Measurements from ENCODE around the gene FBLL1.
"Not testable (repeated sequence)": the region's sequence is repeated elsewhere in the genome, so short reads cannot be mapped to it uniquely, and the experiment has no call there.

The FBLL1 gene

GRCh38 chr5:168531191-168531590 is 2.1 kb downstream of the FBLL1 start:
- no peak overlapping the region for H3K4me3 ChIP-seq (ENCODE audit: insufficient read depth, low read length, poor library complexity, severe bottlenecking)
- no peak overlapping the region for H2AFZ ChIP-seq (ENCODE audit: low read depth, low read length, severe bottlenecking)
- no peaks in the 10 kb centered on the region for H3K27me3 ChIP-seq (ENCODE audit: low read length)
- H3F3A ChIP-seq (ENCODE audit: insufficient read depth): no peaks in the 10 kb centered on the region
- H3K4me2 ChIP-seq (ENCODE audit: low read depth, low read length, poor library complexity, severe bottlenecking): no peak overlapping the region
- H3K9me3 ChIP-seq (ENCODE audit: insufficient read depth, low read length): no peaks in the 10 kb centered on the region
- no peak overlapping the region for H3K27ac ChIP-seq (ENCODE audit: low read depth, low read length)
- H3K9me2 ChIP-seq (replicated peaks; ENCODE audit: insufficient read depth, low read length): no peaks in the 10 kb centered on the region
- H3K36me3 ChIP-seq (ENCODE audit: low read length): no peaks in the 10 kb centered on the region
- no peaks in the 10 kb centered on the region for H3K79me2 ChIP-seq (ENCODE audit: insufficient read depth, low read length)
- no peak overlapping the region for H3K9ac ChIP-seq (ENCODE audit: low read length)
- H4K20me1 ChIP-seq (ENCODE audit: low read depth, low read length): no peaks in the 10 kb centered on the region
- no peak for TF ChIP-seq CTCF (IDR thresholded peaks at IDR 0.05; ENCODE audit: insufficient read depth, low read length, poor library complexity, severe bottlenecking)
- no peak for TF ChIP-seq EZH2phosphoT487 (conservative IDR thresholded peaks at IDR 0.05; ENCODE audit: low read length)

- Histone ChIP-seq H3K4me2 (ENCODE audit: low read depth, low read length, poor library complexity, severe bottlenecking) (no peak overlapping the region), H4K20me1 (ENCODE audit: low read depth, low read length) (no peaks in the 10 kb centered on the region), H3K9ac (ENCODE audit: low read length) (no peak overlapping the region), H3F3A (ENCODE audit: insufficient read depth) (no peaks in the 10 kb centered on the region), H2AFZ (ENCODE audit: low read depth, low read length, severe bottlenecking) (no peak overlapping the region), H3K9me3 (ENCODE audit: insufficient read depth, low read length) (no peaks in the 10 kb centered on the region), H3K27me3 (ENCODE audit: low read length) (no peaks in the 10 kb centered on the region), H3K4me3 (ENCODE audit: insufficient read depth, low read length, poor library complexity, severe bottlenecking) (no peak overlapping the region), H3K36me3 (ENCODE audit: low read length) (no peaks in the 10 kb centered on the region), H3K9me2 (replicated peaks; ENCODE audit: insufficient read depth, low read length) (no peaks in the 10 kb centered on the region), H3K27ac (ENCODE audit: low read depth, low read length) (no peak overlapping the region), H3K79me2 (ENCODE audit: insufficient read depth, low read length) (no peaks in the 10 kb centered on the region)
- TF ChIP-seq EZH2phosphoT487 (conservative IDR thresholded peaks at IDR 0.05; ENCODE audit: low read length) (no peak), CTCF (IDR thresholded peaks at IDR 0.05; ENCODE audit: insufficient read depth, low read length, poor library complexity, severe bottlenecking) (no peak)
Observed at GRCh38 chr5:168531987-168532864, 3.1 kb downstream of the FBLL1 start.

- not testable (repeated sequence) for H3K4me2 ChIP-seq (ENCODE audit: low read depth, low read length, poor library complexity, severe bottlenecking); H3K79me2 ChIP-seq (ENCODE audit: insufficient read depth, low read length); H3F3A ChIP-seq (ENCODE audit: insufficient read depth); H3K27me3 ChIP-seq (ENCODE audit: low read length); H4K20me1 ChIP-seq (ENCODE audit: low read depth, low read length); H3K36me3 ChIP-seq (ENCODE audit: low read length); H3K9ac ChIP-seq (ENCODE audit: low read length); H2AFZ ChIP-seq (ENCODE audit: low read depth, low read length, severe bottlenecking); H3K9me2 ChIP-seq (replicated peaks; ENCODE audit: insufficient read depth, low read length); H3K27ac ChIP-seq (ENCODE audit: low read depth, low read length); H3K4me3 ChIP-seq (ENCODE audit: insufficient read depth, low read length, poor library complexity, severe bottlenecking); H3K9me3 ChIP-seq (ENCODE audit: insufficient read depth, low read length)
Observed at GRCh38 chr5:168534351-168534750, 5.2 kb downstream of the FBLL1 start.

- H3K36me3 ChIP-seq (ENCODE audit: low read length): no peaks in the 10 kb centered on the region
Observed at GRCh38 chr5:168537176-168537575, 8.1 kb downstream of the FBLL1 start.

More at GRCh38 chr5:168537176-168537575, 8.1 kb downstream of the FBLL1 start:
- Histone ChIP-seq H3K79me2 (ENCODE audit: insufficient read depth, low read length) (no peaks in the 10 kb centered on the region), H3K9me2 (replicated peaks; ENCODE audit: insufficient read depth, low read length) (no peaks in the 10 kb centered on the region), H3K9ac (ENCODE audit: low read length) (no peak overlapping the region), H4K20me1 (ENCODE audit: low read depth, low read length) (no peaks in the 10 kb centered on the region), H3F3A (ENCODE audit: insufficient read depth) (no peaks in the 10 kb centered on the region), H3K4me3 (ENCODE audit: insufficient read depth, low read length, poor library complexity, severe bottlenecking) (no peak overlapping the region), H3K27ac (ENCODE audit: low read depth, low read length) (no peak overlapping the region), H3K27me3 (ENCODE audit: low read length) (no peaks in the 10 kb centered on the region), H2AFZ (ENCODE audit: low read depth, low read length, severe bottlenecking) (no peak overlapping the region), H3K9me3 (ENCODE audit: insufficient read depth, low read length) (no peaks in the 10 kb centered on the region), H3K4me2 (ENCODE audit: low read depth, low read length, poor library complexity, severe bottlenecking) (no peak overlapping the region)
- TF ChIP-seq EZH2phosphoT487 (conservative IDR thresholded peaks at IDR 0.05; ENCODE audit: low read length) (no peak), CTCF (IDR thresholded peaks at IDR 0.05; ENCODE audit: insufficient read depth, low read length, poor library complexity, severe bottlenecking) (no peak)
